Measurements from ENCODE around the gene PRKCZ. TPM values are rescaled to one million over a fixed set of nuclear protein-coding genes. Genes with fewer than 3 reads are reported as not detected.
A peak's percentile ranks its signal among the peaks of the same experiment; 100 is the strongest.

PRKCZ gene
- total RNA-seq, 1 donor, result 1.6 TPM

- DNase-seq (ENCODE audit: low read depth), result no peak
- TF ChIP-seq, protein P1, sequence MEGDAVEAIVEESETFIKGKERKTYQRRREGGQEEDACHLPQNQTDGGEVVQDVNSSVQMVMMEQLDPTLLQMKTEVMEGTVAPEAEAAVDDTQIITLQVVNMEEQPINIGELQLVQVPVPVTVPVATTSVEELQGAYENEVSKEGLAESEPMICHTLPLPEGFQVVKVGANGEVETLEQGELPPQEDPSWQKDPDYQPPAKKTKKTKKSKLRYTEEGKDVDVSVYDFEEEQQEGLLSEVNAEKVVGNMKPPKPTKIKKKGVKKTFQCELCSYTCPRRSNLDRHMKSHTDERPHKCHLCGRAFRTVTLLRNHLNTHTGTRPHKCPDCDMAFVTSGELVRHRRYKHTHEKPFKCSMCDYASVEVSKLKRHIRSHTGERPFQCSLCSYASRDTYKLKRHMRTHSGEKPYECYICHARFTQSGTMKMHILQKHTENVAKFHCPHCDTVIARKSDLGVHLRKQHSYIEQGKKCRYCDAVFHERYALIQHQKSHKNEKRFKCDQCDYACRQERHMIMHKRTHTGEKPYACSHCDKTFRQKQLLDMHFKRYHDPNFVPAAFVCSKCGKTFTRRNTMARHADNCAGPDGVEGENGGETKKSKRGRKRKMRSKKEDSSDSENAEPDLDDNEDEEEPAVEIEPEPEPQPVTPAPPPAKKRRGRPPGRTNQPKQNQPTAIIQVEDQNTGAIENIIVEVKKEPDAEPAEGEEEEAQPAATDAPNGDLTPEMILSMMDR (IDR thresholded peaks at IDR 0.05; ENCODE audit: insufficient read depth, low read length), result no peak
- peak overlapping the region; percentile 88 for H3K4me3 ChIP-seq (ENCODE audit: low read depth, low read length)
These were observed 182.2 kb downstream of the PRKCZ start for GRCh38 chr1:2232255-2232915.

DNA sequence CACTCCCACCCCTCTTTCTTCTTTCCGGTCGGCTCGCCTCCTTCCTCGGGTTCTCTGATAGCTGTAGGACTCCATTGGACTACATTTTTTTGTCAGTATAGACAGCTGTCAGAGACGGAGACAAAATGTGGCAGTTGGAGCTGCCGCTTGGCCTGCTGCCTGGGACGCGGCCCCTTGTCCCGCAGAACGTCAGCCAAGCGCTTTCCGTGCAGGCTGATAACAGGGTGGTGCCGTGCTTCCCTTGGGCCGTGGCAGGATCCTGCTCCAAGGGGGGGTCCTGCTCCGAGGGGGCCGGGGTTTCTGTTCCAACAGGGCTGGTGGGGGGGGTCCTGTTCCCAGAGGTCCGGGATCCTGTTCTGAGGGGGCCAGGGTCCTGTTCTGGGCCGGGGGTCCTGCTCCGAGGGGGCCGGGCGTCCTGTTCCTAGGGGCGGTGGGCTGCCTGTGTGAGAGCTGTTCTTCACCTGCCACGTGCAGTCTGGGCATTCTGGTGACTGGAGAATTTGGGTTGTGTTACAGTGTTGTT lies 182.8 kb downstream of the PRKCZ start:
- TF ChIP-seq, protein P1 (IDR thresholded peaks at IDR 0.05; ENCODE audit: insufficient read depth, low read length), result no peak
- peak overlapping the region; percentile 88 for H3K4me3 ChIP-seq (ENCODE audit: low read depth, low read length)
- no peak for DNase-seq (ENCODE audit: low read depth)

- peak overlapping the region; percentile 88 for H3K4me3 ChIP-seq (ENCODE audit: low read depth, low read length)
These were observed 183.3 kb downstream of the PRKCZ start for GRCh38 chr1:2233468-2233867.

GRCh38 chr1:2233997-2234761 lies 184.0 kb downstream of the PRKCZ start:
- H3K4me3 ChIP-seq (ENCODE audit: low read depth, low read length), result peak overlapping the region; percentile 88
- peak; percentile 96 for DNase-seq (ENCODE audit: low read depth)

More at GRCh38 chr1:2233468-2233867, 183.3 kb downstream of the PRKCZ start:
- DNase-seq (ENCODE audit: low read depth), result no peak
- TF ChIP-seq, protein P1 (IDR thresholded peaks at IDR 0.05; ENCODE audit: insufficient read depth, low read length), result no peak

GRCh38 chr1:2234762-2235113 lies 184.5 kb downstream of the PRKCZ start:
- no peak for DNase-seq (ENCODE audit: low read depth)
- TF ChIP-seq, protein P1 (IDR thresholded peaks at IDR 0.05; ENCODE audit: insufficient read depth, low read length), result no peak
- peak overlapping the region; percentile 37 for H3K4me3 ChIP-seq (ENCODE audit: low read depth, low read length)

More at GRCh38 chr1:2233997-2234761, 184.0 kb downstream of the PRKCZ start:
- TF ChIP-seq, protein P1 (IDR thresholded peaks at IDR 0.05; ENCODE audit: insufficient read depth, low read length), result no peak

Other genes starting within 250 kb of the PRKCZ start
- gene GNB1, start 159.3 kb upstream of the PRKCZ start, total RNA-seq (ENCODE audit: low replicate concordance), result 71.6 and 108 TPM in 2 replicates
- gene CALML6, start 135.2 kb upstream of the PRKCZ start, total RNA-seq (ENCODE audit: low replicate concordance), result 0.36 and 0.49 TPM in 2 replicates
- gene TMEM52, start 131.1 kb upstream of the PRKCZ start, total RNA-seq (ENCODE audit: low replicate concordance), result 0.72 TPM in 1 of 2 replicates, not detected in the other
- not detected in 2 replicates for gene CFAP74, start 46.6 kb upstream of the PRKCZ start, total RNA-seq (ENCODE audit: low replicate concordance)
- not detected in 2 replicates for gene GABRD, start 31.1 kb upstream of the PRKCZ start, total RNA-seq (ENCODE audit: low replicate concordance)
- gene FAAP20, start 144.4 kb downstream of the PRKCZ start, total RNA-seq (ENCODE audit: low replicate concordance), result 18.5 and 23.2 TPM in 2 replicates
- 28.1 and 36.6 TPM in 2 replicates for gene SKI, start 177.9 kb downstream of the PRKCZ start, total RNA-seq (ENCODE audit: low replicate concordance)